PC-3 (cell line): ENCODE measurements around the gene EPB41L5.

Source experiments
- CTCF ChIP-seq: fragments of 300-600 bp; sonication (generic); conservative IDR thresholded peaks from 2 replicates; pipeline ENCODE4 v1.5.1; 2017; ENCODE audit warnings: antibody characterized with exemption, low read depth, mild to moderate bottlenecking, low read length
- EZH2phosphoT487 ChIP-seq: fragments of 300-600 bp; sonication (generic); IDR thresholded peaks from 2 replicates; pipeline ENCODE4 v1.6.1; 2018; ENCODE audit warnings: mild to moderate bottlenecking, antibody characterized with exemption, low read length, borderline replicate concordance

- TF ChIP-seq CTCF (no peak), EZH2phosphoT487 (no peak)
Measured at GRCh38 chr2:120007851-120008250, 5.0 kb upstream of the EPB41L5 start.
